GM21360 (cell line): Measurements from ENCODE around the gene ATP6V1G1.
"Not testable (repeated sequence)": the region's sequence is repeated elsewhere in the genome, so short reads cannot be mapped to it uniquely, and the experiment has no call there.

ENCODE experiments used
- ATAC-seq: cut with Tn5 transposase; IDR thresholded peaks from one replicate; pipeline ENCODE4 v1.9.1; 2021; ENCODE audit warnings: mild to moderate bottlenecking, moderate library complexity; ENCODE audit not compliant: unreplicated experiment

The ATP6V1G1 gene

DNA sequence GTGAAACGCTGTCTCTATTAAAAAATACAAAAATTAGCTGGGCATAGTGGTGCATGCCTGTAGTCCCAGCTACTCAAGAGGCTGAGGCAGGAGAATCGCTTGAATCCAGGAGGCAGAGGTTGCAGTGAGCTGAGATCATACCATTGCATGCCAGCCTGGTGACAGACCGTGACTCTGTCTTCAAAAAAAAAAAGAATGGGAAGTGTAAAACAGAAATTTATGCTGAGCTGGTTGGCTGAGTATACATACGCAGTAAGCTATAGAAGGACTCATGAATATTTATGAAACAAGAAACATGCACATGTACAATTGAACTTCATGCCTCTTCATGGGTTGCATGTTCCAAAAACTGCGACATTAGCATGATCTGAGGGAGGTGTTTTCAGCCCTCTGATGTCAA, 10.8 kb upstream of the ATP6V1G1 start:
- not testable (repeated sequence) for ATAC-seq

DNA sequence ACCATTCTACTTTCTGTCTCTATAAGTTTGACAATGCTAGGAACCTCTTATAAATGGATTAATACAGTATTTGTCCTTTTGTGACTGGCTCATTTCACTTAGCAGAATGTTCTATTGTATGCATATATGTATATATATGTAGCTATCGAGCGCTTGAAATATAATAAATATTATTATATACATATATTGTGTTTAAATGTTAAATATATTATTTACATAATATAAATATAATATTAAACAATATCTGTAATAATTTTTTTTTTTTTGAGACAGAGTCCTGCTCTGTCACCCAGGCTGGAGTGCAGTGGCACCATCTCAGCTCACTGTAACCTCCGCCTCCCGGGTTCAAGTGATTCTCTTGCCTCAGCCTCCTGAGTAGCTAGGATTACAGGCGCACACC, 9.4 kb upstream of the ATP6V1G1 start:
- ATAC-seq: not testable (repeated sequence)

DNA sequence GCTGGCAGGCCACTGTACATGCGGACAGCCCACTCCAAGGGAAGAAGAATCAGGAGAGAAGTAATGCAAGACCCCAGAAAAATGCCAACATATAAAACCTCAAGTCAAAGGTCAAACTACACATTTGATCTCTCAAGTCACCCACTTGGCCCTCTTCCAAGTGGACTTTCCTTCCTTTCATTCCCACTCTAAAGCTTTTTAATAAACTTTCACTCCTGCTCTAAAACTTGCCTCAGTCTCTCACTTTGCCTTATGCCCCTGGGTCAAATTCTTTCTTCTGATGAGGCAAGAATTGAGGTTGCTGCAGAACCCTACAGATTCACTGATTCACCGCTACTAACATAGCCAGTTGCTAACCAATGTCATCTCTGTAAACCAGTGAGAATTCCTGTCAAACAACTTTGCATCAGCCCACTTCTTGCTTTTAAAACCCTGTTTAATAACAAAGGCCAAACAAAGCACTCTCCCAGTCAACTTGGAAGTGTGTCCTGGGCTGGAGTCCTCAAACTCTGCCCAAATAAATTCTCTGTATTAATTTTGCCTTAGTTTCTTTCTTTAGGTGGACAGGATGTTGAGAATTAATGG, 6.9 kb upstream of the ATP6V1G1 start:
- no peak for ATAC-seq

DNA sequence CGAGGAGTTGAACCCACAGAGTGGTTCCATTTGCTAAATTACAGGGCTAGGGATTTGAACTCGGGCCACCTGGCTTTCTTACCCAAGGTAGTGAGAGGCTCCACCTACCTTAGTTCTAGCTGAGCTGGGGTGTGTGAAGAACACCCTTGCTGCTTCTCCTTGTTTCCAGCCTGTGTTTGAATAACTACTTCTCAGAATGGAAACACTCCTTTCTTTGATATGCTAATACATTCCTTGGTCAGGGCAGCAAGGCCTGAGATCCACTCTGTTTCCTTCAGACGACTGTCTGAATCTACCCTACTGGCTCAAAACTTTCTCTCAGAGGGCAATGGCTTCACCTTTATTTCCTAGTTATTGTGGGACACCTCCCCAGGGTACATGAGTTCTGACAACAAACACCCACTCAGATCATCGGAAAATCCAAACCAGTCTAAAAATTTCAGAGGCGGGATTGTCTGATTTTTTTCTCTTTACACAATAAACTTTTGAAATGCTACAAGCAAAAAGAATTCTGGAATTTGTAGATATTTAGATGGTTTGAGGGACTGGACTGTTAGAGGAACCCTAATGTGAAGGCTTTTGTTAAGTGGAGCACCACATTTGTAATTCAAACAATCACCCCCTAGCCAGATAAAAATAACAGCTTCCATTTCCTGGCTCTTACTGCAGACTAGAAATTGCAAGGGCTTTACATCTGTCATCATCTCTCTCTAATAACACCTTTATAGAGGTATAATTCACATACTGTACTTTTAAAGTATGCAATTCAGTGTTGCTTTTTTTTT, 4.0 kb upstream of the ATP6V1G1 start:
- ATAC-seq: no peak

DNA sequence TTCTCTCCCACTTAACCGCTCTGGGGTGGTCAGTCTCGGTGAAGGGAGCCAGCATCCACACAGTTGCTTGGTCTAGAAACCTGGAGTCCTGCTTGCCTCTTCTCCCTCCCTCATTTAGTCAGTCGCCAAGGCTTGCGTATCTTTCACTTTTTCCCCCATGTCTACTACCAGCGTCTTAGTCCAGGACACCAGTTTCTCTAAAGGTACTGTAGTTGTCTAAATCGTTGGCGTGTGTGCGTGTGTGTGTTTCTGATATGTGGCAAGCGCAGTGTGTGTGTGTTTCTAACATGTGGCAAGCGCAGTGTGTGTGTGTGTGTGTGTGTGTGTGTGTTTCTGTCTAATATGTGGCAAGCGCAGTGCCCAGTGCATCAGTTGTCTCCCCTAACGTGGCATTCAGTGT, 641 bp downstream of the ATP6V1G1 start:
- ATAC-seq: no peak

DNA sequence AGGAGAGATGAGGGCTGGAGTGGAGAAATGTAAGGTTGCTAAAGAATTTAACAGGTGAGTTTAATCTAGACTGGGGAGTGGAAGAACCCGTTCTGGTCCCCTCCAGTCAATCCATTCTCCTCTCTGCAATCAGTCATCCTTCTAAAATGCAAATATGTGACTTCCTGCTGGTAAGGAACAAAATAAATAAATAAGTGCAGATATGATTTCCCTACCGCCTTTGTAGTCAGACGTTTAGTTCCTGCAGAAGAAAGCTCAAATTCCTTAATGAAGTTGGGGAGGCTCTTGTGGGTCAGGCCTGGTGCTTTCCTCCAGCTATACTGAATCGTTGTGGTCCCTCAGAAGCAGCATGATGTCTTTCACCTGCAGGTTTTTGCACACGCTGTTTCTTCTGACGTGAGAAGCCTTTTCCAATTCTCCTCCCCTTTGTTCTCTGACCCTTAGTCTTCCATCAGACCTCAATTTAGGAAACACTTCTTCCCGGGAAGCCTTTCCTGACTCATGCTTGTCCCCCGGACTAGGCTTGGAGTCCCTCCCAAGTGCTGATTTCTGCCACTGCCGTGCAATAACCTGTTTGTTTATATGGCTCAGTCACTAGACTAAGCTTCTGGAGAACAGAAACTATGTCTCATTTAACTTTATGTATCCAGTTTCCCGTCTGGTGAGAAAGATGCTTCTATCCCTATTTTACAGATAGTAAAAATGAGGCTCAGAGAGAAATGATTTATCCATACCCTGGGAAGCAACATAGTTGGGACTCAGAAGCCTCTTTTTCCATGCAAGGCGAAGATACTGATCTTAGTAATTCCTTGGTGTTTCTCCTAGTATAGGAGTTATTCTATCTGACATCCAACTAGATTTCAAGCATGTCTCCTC, 1.3 kb downstream of the ATP6V1G1 start:
- no peak for ATAC-seq

DNA sequence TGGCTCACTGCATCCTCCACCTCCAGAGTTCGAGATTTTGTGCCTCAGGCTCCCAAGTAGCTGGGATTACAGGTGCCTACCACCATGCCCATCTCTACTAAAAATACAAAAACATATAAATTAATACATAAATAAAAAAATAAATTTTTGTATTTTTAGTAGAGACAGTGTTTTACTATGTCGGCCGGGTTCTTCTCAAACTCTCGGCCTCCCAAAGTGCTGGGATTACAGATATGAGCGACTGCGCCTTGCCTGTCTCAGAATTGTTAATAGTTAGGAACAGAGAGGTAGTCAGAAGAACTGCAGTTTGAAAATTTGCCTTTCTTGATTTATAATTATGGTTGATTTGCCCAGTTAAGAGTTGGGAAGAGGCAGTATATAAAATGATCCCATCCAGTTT, 2.8 kb downstream of the ATP6V1G1 start:
- ATAC-seq: no peak

DNA sequence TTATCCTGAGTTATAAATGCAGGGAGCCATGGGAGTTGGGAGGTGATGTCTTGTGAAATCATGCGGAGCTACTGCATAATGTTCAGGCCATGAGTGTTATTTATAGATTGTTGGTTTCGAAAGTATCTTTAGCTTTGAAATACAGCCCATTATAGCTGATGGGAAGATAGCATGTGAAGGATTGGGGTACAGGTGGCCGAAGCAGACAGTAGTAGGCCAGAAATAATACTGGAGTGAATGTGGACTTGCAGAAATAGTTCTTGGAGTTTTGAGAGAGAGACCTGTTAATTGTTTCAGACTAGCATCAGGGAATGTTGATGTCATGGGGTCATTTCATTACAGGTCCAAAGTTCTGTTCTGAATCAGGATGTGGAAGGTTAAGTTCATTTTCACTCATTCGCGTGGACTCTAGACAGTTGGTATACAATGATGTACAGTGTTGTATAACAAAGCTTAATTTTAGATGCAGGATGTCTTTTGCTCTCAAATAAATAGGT, 3.8 kb downstream of the ATP6V1G1 start:
- ATAC-seq: no peak

DNA sequence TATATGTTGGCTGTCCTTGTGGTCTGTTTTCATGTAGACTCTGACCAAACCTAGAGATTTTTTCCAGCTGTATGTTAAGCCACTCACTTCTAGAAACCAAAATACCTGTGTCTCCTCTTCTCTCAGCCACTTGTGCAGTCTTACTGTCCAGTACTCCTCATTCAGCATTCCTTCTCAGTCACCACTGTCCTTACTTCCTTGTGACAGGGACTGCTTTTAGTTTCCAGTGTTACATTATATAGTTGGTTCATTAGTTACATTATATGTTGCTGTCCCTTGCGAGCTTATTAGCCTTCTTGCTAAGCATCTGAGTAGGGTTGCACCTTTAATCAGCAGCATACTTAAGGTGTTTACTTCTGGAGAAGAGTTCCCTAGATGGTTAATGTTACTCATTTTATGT, 4.3 kb downstream of the ATP6V1G1 start:
- no peak for ATAC-seq

DNA sequence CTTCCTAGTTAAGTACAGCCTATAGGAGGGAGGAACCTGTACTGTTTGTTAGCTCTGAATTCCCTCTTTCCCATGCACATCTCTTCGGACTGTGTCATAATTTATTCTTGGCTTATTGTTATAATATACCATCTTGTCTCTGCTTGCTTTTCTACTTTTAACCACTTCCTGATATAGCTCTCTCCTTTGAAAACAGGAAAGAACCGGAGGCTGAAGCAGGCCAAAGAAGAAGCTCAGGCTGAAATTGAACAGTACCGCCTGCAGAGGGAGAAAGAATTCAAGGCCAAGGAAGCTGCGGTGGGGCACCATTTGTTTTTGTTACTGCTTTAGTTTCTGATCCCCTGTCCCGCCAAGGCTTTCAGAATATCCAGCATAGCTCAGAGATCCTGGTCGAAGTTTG, 4.8 kb downstream of the ATP6V1G1 start:
- ATAC-seq: no peak

DNA sequence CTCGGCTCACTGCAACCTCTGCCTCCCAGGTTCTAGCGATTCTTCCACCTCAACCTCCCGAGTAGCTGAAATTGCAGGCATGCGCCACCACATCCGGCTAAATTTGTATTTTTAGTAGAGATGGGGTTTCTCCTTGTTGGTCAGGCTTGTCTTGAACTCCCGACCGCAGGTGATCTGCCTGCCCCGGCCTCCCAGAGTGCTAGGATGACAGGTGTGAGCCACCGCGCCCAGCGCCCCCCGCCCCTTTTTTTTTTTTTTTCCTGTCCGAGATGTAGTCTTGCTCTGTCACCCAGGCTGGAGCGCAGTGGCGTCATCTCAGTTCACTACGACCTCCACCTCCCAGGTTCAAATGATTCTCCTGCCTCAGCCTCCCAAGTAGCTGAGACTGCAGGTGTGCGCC, 6.6 kb downstream of the ATP6V1G1 start:
- no peak for ATAC-seq

DNA sequence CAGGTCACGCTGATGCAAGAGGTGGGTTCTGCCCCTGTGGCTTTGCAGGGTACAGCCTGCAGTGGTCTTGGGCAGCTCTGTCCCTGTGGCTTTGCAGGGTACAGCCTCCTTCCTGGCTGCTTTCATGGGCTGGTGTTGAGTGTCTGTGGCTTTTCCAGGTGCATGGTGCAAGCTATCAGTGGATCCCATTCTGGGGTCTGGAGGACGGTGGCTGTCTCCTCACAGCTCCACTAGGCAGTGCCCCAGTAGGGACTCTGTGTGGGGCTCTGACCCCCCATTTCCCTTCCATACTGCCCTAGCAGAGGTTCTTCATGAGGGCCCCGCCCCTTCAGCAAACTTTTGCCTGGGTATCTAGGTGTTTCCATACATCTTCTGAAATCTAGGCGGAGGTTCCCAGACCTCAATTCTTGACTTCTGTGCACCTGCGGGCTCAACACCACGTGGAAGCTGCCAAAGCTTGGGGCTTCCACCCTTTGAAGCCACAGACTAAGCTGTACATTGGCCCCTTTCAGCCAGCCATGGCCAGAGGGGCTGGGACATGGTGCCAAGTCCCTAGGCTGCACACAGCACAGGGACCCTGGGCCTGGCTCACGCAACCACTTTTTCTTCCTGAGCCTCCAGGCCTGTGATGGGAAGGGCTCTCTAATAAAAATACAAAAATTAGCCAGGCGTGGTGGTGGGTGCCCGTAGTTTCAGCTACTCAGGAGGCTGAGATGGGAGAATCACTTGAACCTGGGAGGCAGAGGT, 13.1 kb downstream of the ATP6V1G1 start:
- not testable (repeated sequence) for ATAC-seq

DNA sequence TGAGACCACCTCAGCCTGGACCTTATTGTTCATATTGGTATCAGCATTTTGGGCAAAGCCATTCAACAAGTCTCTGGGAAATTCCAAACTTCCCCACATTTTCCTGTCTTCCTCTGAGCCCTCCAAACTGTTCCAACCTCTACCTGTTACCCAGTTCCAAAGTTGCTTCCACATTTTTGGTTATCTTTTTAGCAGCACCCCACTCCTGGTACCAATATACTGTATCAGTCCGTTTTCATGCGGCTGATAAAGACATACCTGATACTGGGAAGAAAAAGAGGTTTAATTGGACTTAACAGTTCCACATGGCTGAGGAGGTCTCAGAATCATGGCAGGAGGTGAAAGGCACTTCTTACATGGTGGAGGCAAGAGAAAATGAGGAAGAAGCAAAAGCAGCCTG, 14.2 kb downstream of the ATP6V1G1 start:
- not testable (repeated sequence) for ATAC-seq

DNA sequence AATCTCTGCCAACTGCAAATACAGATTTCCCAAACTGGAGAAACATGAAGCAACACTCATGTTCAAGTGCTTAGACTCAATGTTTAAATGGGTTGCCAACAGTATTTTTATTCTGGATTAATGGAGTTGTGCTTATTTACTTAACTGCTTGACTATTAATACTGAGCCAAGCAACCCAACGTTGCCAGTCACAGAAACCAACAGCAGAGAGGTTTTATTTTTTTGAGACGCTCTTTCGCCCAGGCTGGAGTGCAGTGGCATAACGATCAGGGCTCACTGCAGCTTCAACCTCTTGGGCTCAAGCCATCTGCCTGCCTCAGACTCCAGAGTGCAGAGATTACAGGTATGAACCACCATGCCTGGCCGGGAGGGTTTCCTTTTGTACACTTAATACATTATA, 15.1 kb downstream of the ATP6V1G1 start:
- ATAC-seq: no peak

DNA sequence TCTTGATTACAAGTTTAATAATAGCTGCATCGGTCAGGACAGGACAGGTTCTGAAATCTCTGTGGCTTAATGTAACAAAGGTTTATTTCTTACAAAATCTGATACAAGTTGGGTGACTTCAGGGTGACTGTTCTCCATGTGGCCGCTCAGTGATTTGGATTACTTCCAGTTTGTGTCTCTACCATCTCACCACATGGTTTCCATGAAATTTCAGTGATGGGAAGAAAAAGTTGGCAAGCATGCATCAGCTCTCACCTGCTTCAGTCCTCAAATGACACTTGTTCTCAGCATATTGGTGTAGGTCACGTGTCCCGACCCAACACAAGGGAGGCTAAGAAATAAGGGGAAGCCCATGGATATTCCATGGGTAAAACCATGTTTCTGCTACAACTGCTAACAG, 15.7 kb downstream of the ATP6V1G1 start:
- ATAC-seq: no peak

DNA sequence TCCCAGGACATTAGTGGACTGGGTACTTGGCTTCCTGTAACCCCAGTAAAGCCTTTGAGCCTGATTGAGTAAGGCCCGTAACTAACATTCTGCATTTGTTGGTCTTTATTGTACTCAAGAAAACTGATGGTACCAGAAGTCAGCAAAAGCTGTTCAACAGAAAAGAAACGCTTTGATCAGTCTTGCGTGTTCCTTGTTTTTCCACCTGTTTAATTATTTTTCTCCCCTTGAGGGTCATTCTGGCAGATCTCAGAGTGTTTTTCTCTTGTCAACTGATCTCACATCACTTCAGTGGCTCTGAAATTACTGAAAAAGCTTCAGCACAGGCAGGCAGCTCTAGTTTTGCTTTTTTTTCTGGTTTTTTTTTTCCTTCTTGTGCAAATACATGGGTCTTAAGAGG, 17.4 kb downstream of the ATP6V1G1 start:
- ATAC-seq: no peak

DNA sequence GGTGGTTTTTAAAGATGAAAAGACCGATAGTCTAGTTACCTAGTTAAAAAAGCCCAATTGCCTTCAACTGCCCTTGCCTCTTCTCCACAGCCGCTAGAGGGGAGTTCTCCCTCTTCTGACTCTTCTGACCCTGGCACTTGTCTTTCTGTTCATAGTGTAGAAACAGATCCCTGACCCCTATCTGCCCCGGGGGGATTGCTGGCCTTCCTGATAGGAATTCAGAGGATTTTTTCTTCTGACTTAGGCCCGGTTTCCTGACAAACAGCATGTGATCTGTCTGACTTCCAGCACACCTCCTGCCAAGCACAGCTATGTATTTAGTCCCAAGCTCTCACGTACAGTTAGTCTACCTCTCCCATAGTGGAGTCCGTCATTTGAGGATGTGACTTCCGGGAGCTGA, 18.5 kb downstream of the ATP6V1G1 start:
- no peak for ATAC-seq

DNA sequence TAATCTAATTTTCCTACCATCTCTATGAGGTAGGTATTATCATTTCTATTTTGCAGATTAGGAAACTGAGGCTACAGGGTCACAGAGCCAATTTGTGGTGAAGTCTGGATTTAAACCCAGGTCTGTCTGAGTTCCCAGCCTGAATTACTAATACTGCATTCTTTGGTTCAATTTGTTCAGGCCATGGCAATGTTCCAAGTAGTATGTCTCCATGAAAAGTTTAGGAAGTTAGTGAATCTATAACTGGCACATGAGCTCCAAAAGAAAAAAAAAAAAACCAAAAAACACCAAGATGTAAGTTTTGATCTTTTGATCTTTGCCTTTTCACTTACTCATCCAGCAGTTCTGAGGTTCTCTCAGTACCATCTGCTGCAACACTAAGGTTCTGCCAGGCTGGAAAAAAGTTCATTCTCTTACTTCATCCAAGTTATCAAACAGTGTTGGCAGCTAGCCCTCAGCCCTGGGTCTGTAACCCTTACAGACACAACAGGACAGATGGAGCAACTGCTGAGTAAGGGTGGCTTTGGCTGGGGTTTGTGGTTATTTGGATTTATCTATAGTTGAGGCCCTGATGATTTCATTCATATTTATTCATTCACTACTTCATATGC, 19.1 kb downstream of the ATP6V1G1 start:
- no peak for ATAC-seq

DNA sequence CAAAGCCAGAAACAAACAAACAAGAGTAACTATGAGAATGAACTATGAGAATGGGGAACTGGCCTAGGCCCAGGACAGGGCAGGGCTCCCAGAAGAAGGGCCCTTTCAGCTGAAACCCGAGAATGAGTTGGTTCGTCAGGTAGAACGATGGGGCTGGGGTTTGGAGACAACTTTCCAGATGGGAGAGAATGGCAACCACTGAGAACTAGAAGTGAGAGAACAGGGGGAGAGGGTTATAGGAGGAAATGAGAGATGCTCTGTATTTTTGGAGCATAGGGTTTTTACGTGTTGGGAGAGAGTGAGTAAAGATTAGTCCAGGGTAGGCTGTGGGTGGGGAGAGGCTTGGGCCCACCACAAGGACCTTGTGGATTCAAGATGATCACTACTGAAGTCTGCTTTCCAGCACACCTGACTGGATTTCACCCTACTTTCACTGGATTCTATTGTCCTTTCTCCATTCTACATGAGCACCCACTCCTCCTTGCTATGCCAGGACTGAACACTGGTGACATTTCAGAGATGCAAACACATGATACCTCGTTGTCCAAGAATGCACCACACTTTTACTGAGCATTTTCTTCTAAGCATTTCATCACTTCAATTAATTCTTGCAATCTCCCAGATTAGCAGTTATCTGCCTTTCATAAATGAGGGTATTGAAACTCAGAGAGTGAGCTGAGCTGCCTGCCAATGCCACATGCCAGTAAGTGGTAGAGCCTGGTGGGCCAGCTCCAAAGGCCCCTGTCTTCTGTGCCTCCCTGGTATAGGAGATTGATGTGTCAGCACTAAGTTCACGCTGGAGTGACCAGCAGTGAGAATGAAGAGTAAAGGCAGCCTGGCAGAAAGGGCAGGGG, 20.3 kb downstream of the ATP6V1G1 start:
- peak; percentile 51 for ATAC-seq

DNA sequence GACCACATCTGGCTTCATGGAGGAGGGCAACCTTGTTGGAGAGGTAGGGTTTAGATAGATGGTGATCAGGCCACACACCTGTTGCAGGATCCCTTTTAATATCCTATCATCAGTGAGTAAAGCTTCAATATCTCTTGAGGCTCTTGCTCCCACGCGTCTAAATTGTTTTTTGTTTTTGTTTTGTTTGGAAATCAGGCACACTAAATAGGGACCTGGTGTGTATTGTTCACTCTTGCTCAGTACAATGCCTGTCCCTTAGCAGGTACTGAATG, 20.9 kb downstream of the ATP6V1G1 start:
- ATAC-seq: no peak
